GM23338 (cell line): ENCODE measurements around the gene EEA1.

Source experiments
- CREB1 ChIP-seq: fragments of 250-450 bp; sonication (Bioruptor Pico); IDR thresholded peaks from 2 replicates; pipeline ENCODE4 v1.5.0; 2020; ENCODE audit warnings: low read depth, mild to moderate bottlenecking, moderate library complexity
- CTCF ChIP-seq, 2 experiments: fragments of 200-600 bp in 1 of 2; sonication (generic) in 1 of 2; conservative IDR thresholded peaks; 2 replicates each; pipeline versions ENCODE4 v1.5.1 to v1.6.1; 2016 to 2017; ENCODE audit warnings: antibody characterized with exemption in 2 of 2, low read depth in 2 of 2, mild to moderate bottlenecking in 2 of 2, moderate library complexity in 1 of 2
- ETS1 ChIP-seq: IDR thresholded peaks from 2 replicates; pipeline ENCODE4 v1.6.1; 2016; ENCODE audit warnings: antibody characterized with exemption
- EZH2 ChIP-seq: fragments of 200-600 bp; sonication (generic); IDR thresholded peaks from one replicate; pipeline ENCODE4 v1.8.0; 2017; ENCODE audit warnings: antibody characterized with exemption, mild to moderate bottlenecking, low read depth; ENCODE audit not compliant: unreplicated experiment
- EZH2phosphoT487 ChIP-seq: fragments of 200-600 bp; sonication (generic); IDR thresholded peaks from one replicate; pipeline ENCODE4 v1.8.1; 2018; ENCODE audit warnings: antibody characterized with exemption; ENCODE audit not compliant: unreplicated experiment
- JUNB ChIP-seq: IDR thresholded peaks from one replicate; pipeline ENCODE4 v1.6.1; 2016; ENCODE audit warnings: antibody characterized with exemption; ENCODE audit not compliant: unreplicated experiment
- NANOG ChIP-seq: IDR thresholded peaks from 2 replicates; pipeline ENCODE4 v1.6.1; 2016; ENCODE audit warnings: antibody characterized with exemption, borderline replicate concordance
- POLR2AphosphoS5 ChIP-seq: IDR thresholded peaks from 2 replicates; pipeline ENCODE4 v1.6.1; 2016; ENCODE audit warnings: antibody characterized with exemption, low read depth
- REST ChIP-seq: IDR thresholded peaks from one replicate; pipeline ENCODE4 v1.6.1; 2018; ENCODE audit warnings: antibody characterized with exemption; ENCODE audit not compliant: unreplicated experiment
- STAT1 ChIP-seq: IDR thresholded peaks from one replicate; pipeline ENCODE4 v1.6.1; 2016; ENCODE audit warnings: antibody characterized with exemption; ENCODE audit not compliant: unreplicated experiment
- ZNF114 ChIP-seq: fragments of 250-450 bp; sonication (Bioruptor Pico); IDR thresholded peaks from 2 replicates; pipeline ENCODE4 v1.5.0; 2020; ENCODE audit warnings: mild to moderate bottlenecking, moderate library complexity
- ZNF331 ChIP-seq: fragments of 250-450 bp; sonication (Bioruptor Pico); IDR thresholded peaks from 2 replicates; pipeline ENCODE4 v1.5.0; 2020; ENCODE audit warnings: low read depth, mild to moderate bottlenecking, moderate library complexity

DNA sequence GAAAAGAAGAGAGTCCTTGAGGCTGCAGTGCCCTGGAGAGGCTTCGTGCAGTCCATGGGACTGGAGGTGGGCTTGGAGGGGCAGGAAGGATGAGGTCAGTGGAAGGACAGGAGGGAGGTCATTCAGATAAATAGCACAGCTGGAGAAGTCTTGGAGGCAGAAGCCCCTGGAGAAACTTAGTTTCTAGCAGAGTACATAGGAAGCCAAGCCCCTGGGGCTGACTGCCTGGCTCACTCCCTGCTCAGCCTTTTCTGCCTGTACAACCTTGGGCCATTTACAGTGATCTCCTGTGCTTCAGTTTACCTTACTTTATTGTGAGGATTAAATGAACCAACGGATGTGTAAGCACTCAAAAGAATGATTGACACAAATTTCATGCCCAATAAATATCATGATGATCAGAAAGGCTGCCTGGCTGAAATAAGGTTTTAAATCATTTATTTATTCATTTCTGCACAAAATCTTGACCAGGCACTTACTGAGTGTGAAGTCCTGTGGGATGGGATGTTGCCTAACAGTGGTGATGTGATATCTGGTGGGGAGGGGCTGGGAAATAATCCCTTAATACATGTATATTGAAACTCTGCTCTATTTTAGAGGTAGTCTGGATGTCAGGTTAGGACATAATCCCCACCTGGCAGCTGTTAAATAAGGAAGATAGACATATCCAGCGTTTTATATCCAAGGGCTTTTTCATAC, 172.0 kb downstream of the EEA1 start:
- TF ChIP-seq CTCF (conservative IDR thresholded peaks at IDR 0.05; ENCODE audit: low read depth in 2 of 2) (no peak), REST (no peak), JUNB (no peak), ZNF331 (CRISPR knock-in tag) (no peak), POLR2AphosphoS5 (no peak), CREB1 (no peak), EZH2phosphoT487 (no peak), EZH2 (no peak), STAT1 (no peak), ETS1 (no peak), NANOG (no peak), ZNF114 (CRISPR knock-in tag) (no peak)
